ENCODE measurements around the gene ST8SIA4.

Gene ST8SIA4

GRCh38 chr5:100889165-100889743 is 13.8 kb downstream of the ST8SIA4 start:
- no peak for TF ChIP-seq CTCF (IDR thresholded peaks at IDR 0.05)
- peaks cover 5% of the 10 kb centered on the region for H3K36me3 Mint-ChIP-seq (ENCODE audit: low read depth)
- H3K27me3 Mint-ChIP-seq (ENCODE audit: low read depth, poor library complexity): no peaks in the 10 kb centered on the region
- H3K4me1 Mint-ChIP-seq: no peaks in the 10 kb centered on the region
- DNase-seq: no peak
- H3K4me3 Mint-ChIP-seq: no peak overlapping the region
- H3K9me3 Mint-ChIP-seq: no peaks in the 10 kb centered on the region
- no peak overlapping the region for H3K27ac Mint-ChIP-seq

- Mint-ChIP-seq H3K9me3 (no peaks in the 10 kb centered on the region), H3K36me3 (ENCODE audit: low read depth) (peaks cover 4% of the 10 kb centered on the region)
- TF ChIP-seq CTCF (IDR thresholded peaks at IDR 0.05): no peak
Measured at GRCh38 chr5:100877274-100877673, 25.8 kb downstream of the ST8SIA4 start.

GRCh38 chr5:100872408-100873190 is 30.5 kb downstream of the ST8SIA4 start:
- Mint-ChIP-seq H3K4me3 (no peak overlapping the region), H3K4me1 (no peaks in the 10 kb centered on the region), H3K9me3 (no peaks in the 10 kb centered on the region), H3K27ac (no peak overlapping the region), H3K27me3 (ENCODE audit: low read depth, poor library complexity) (no peaks in the 10 kb centered on the region), H3K36me3 (ENCODE audit: low read depth) (peaks cover 5% of the 10 kb centered on the region)
- no peak for TF ChIP-seq CTCF (IDR thresholded peaks at IDR 0.05)
- no peak for DNase-seq

More at GRCh38 chr5:100877274-100877673, 25.8 kb downstream of the ST8SIA4 start:
- no peaks in the 10 kb centered on the region for H3K27me3 Mint-ChIP-seq (ENCODE audit: low read depth, poor library complexity)
- DNase-seq: no peak
- H3K27ac Mint-ChIP-seq: no peak overlapping the region
- no peak overlapping the region for H3K4me3 Mint-ChIP-seq
- H3K4me1 Mint-ChIP-seq: no peaks in the 10 kb centered on the region

GRCh38 chr5:100867039-100867562 is 36.0 kb downstream of the ST8SIA4 start:
- H3K4me1 Mint-ChIP-seq: no peaks in the 10 kb centered on the region
- H3K27me3 Mint-ChIP-seq (ENCODE audit: low read depth, poor library complexity): no peaks in the 10 kb centered on the region
- no peak for DNase-seq
- H3K4me3 Mint-ChIP-seq: no peak overlapping the region
- H3K9me3 Mint-ChIP-seq: no peaks in the 10 kb centered on the region
- no peak overlapping the region for H3K27ac Mint-ChIP-seq
- TF ChIP-seq CTCF (IDR thresholded peaks at IDR 0.05): no peak
- peaks cover 5% of the 10 kb centered on the region for H3K36me3 Mint-ChIP-seq (ENCODE audit: low read depth)

GRCh38 chr5:100864931-100865330 is 38.2 kb downstream of the ST8SIA4 start:
- Mint-ChIP-seq H3K27me3 (ENCODE audit: low read depth, poor library complexity) (no peaks in the 10 kb centered on the region), H3K36me3 (ENCODE audit: low read depth) (peaks cover 1% of the 10 kb centered on the region), H3K9me3 (no peaks in the 10 kb centered on the region), H3K4me3 (no peak overlapping the region), H3K4me1 (no peaks in the 10 kb centered on the region), H3K27ac (no peak overlapping the region)
- no peak for TF ChIP-seq CTCF (IDR thresholded peaks at IDR 0.05)
- DNase-seq: no peak

Measured in nephron progenitor cell (in vitro differentiated cells).